OCI-LY7 (cell line): ENCODE results near the gene UVRAG.

Experiments
- EZH2phosphoT487 ChIP-seq: fragments of 200-600 bp; sonication (generic); IDR thresholded peaks from 2 replicates; pipeline ENCODE4 v1.6.1; 2018; ENCODE audit warnings: low read depth, borderline replicate concordance, mild to moderate bottlenecking, mixed run types, antibody characterized with exemption, low read length, moderate library complexity, mixed read lengths
- TF ChIP-seq, protein P1 (sequence below): fragments of 200-600 bp; sonication (generic); conservative IDR thresholded peaks from 2 replicates; pipeline ENCODE4 v1.5.1; 2014; ENCODE audit warnings: mild to moderate bottlenecking, antibody characterized with exemption, low read length, moderate library complexity, mixed read lengths

DNA sequence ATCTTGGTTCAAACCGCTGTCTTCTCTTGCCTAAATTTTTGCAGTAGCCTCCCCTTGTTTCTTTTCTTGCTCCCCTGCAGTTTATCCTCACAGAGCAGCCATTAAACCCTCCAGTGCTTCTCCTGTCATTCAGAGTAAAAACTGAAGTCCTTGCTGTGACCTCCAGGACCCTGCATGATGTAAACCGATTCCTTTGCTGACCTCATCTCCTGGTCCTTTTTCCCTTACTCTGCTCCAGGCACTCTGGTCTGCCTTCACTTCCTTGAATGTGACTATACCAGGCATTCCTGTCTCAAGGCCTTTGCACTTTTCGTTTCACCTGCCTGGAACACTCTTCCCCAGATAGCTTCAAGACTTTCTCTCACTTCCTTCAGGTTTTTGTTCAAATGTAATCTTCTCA is 239.3 kb downstream of the UVRAG start:
- TF ChIP-seq, protein P1, sequence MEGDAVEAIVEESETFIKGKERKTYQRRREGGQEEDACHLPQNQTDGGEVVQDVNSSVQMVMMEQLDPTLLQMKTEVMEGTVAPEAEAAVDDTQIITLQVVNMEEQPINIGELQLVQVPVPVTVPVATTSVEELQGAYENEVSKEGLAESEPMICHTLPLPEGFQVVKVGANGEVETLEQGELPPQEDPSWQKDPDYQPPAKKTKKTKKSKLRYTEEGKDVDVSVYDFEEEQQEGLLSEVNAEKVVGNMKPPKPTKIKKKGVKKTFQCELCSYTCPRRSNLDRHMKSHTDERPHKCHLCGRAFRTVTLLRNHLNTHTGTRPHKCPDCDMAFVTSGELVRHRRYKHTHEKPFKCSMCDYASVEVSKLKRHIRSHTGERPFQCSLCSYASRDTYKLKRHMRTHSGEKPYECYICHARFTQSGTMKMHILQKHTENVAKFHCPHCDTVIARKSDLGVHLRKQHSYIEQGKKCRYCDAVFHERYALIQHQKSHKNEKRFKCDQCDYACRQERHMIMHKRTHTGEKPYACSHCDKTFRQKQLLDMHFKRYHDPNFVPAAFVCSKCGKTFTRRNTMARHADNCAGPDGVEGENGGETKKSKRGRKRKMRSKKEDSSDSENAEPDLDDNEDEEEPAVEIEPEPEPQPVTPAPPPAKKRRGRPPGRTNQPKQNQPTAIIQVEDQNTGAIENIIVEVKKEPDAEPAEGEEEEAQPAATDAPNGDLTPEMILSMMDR: no peak
- no peak for TF ChIP-seq EZH2phosphoT487
